Ascending aorta (tissue), 2 donors: ENCODE data around the gene CAMK2D. TPM values are rescaled to one million over a fixed set of nuclear protein-coding genes. Genes with fewer than 3 reads are reported as not detected.
"Not testable (repeated sequence)": the region's sequence is repeated elsewhere in the genome, so short reads cannot be mapped to it uniquely, and the experiment has no call there.

Source experiments
- DNase-seq, 2 donors: peaks; one replicate each; pipeline ENCODE4 v3.0.0-alpha.2; 2019; ENCODE audit warnings: low spot score in 2 of 2
- H3K27ac ChIP-seq, 2 donors: fragments of 200-600 bp; sonication (generic); one replicate each; pipeline ENCODE4 v1.5.1; 2016 to 2017; ENCODE audit warnings: mild to moderate bottlenecking in 1 of 2
- H3K27me3 ChIP-seq: fragments of 200-600 bp; sonication (generic); one replicate; pipeline ENCODE4 v1.5.1; 2017
- H3K36me3 ChIP-seq, 2 donors: fragments of 200-600 bp; sonication (generic); one replicate each; pipeline ENCODE4 v1.5.1; 2016
- H3K4me1 ChIP-seq, 2 donors: fragments of 200-600 bp; sonication (generic); one replicate each; pipeline ENCODE4 v1.5.1; 2016 to 2017; ENCODE audit warnings: mild to moderate bottlenecking in 1 of 2
- H3K4me3 ChIP-seq, 2 donors: fragments of 200-600 bp; sonication (generic); one replicate each; pipeline ENCODE4 v1.5.1; 2016 to 2017; ENCODE audit warnings: mild to moderate bottlenecking in 1 of 2
- H3K9me3 ChIP-seq, 2 donors: fragments of 200-600 bp; sonication (generic); one replicate each; pipeline ENCODE4 v1.5.1; 2016
- intact Hi-C: fragments of 100-400 bp; cut with DNase I; formaldehyde crosslinking; loops from one replicate; pipeline ENCODE4 v1.15.1; 2023
- total RNA-seq: library from RNA; depleted of rRNA; stranded (reverse); fragments of >200 nt; gene quantifications from one replicate; pipeline ENCODE4 v1.1.0, GENCODE V29; 2016
- TF ChIP-seq, protein P1 (sequence below), 3 experiments: fragments of 200-600 bp in 2 of 3; fragments of 450-650 bp in 1 of 3; sonication (generic) in 2 of 3; IDR thresholded peaks; one replicate each; pipeline ENCODE4 v1.5.1; 2016 to 2019; ENCODE audit warnings: antibody characterized with exemption in 3 of 3, mild to moderate bottlenecking in 1 of 3, moderate library complexity in 1 of 3

CAMK2D gene
- total RNA-seq, 1 donor from 2014 or later: 23.8 TPM

DNA sequence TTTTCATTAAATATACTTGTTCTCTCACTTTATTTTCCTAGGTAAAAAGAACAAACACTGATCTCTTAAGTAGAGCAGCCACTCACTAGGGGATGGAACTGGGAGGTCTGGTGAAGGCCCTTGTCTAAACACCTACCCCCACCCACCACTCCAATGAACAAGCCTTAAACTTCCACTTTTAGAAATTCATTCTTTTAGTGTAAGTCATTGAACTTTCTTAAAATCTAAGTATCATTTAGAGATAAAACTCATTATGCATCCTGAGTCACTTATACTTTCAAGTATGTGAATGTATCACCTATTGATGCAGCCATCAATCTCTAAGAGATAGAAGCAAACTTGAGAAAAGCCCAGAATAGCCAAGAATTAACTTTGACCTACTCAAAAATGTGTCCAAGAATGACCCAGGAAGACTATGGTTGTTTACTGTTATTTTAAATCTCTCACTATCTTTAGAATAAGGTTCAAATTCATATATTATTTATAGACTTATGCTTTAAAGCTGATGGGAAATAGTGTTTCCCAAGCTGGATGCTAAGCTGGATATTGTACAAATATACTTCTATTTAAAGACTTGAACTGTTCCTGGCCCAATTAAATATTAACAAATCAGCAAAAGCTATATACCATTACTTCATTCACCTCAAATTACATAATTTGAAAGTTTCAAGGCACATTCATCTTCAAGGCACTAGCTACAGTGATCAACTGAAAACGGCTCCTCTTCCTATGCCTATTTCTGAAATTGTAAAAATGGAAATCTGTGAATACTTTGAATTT, 49.5 kb downstream of the CAMK2D start:
- Histone ChIP-seq H3K27ac (no peak overlapping the region), H3K36me3 (no peaks in the 10 kb centered on the region), H3K4me1 (peaks cover 0 to 2% of the 10 kb centered on the region in 2 donors), H3K9me3 (no peaks in the 10 kb centered on the region), H3K4me3 (no peak overlapping the region), H3K27me3 (no peaks in the 10 kb centered on the region)
- TF ChIP-seq, protein P1, sequence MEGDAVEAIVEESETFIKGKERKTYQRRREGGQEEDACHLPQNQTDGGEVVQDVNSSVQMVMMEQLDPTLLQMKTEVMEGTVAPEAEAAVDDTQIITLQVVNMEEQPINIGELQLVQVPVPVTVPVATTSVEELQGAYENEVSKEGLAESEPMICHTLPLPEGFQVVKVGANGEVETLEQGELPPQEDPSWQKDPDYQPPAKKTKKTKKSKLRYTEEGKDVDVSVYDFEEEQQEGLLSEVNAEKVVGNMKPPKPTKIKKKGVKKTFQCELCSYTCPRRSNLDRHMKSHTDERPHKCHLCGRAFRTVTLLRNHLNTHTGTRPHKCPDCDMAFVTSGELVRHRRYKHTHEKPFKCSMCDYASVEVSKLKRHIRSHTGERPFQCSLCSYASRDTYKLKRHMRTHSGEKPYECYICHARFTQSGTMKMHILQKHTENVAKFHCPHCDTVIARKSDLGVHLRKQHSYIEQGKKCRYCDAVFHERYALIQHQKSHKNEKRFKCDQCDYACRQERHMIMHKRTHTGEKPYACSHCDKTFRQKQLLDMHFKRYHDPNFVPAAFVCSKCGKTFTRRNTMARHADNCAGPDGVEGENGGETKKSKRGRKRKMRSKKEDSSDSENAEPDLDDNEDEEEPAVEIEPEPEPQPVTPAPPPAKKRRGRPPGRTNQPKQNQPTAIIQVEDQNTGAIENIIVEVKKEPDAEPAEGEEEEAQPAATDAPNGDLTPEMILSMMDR (IDR thresholded peaks at IDR 0.05): no peak
- DNase-seq: no peak
- intact Hi-C loops: no loop called here

DNA sequence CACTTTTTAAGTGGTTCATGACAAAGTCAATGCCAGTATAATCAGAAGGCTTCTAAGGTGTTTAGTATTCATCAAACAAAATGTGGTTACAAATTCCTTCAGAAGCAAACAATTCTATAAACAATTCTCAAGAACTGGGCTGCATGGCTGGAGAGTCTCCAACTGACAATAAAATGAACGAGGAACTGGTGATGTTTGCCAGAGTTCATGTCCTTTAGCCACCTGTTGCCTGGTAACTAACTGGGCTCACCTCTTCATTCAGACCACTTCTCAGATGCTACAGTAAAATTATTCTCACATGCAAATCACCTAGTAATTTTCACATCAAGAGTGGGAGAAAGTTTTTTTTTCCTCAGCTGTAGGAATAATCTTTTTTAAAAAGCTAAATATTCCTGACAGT, 53.3 kb downstream of the CAMK2D start:
- no peak overlapping the region for H3K4me3 ChIP-seq
- intact Hi-C loops: no loop called here
- TF ChIP-seq, protein P1 (IDR thresholded peaks at IDR 0.05): no peak
- no peak for DNase-seq
- no peaks in the 10 kb centered on the region for H3K27me3 ChIP-seq
- no peaks in the 10 kb centered on the region for H3K36me3 ChIP-seq
- no peaks in the 10 kb centered on the region for H3K9me3 ChIP-seq
- H3K4me1 ChIP-seq: peaks cover 0 to 2% of the 10 kb centered on the region in 2 donors
- no peak overlapping the region for H3K27ac ChIP-seq

DNA sequence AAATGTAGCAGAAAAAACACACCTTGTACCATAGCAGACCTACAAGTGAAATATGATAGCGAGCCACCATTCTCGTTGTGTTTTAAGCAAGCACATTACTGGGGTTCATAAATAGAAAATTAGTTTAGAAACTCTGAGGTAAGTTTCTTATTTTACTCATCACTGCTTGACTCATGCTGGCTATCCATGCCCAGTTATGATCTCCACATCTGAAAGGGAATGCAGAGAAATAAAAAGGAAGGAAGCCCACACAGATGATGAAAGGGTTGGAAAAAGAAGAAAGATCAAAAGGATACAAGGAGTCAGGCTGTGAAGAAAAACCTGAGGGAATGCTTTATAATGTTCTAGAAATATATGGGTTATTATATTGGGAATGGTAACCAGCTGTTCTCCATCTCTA, 54.5 kb downstream of the CAMK2D start:
- Histone ChIP-seq H3K36me3 (no peaks in the 10 kb centered on the region), H3K27me3 (no peaks in the 10 kb centered on the region), H3K9me3 (no peaks in the 10 kb centered on the region), H3K4me3 (no peak overlapping the region), H3K27ac (peak overlapping the region in 1 of 2 donors; percentile 13), H3K4me1 (peaks cover 0 to 2% of the 10 kb centered on the region in 2 donors)
- no peak for DNase-seq
- TF ChIP-seq, protein P1 (IDR thresholded peaks at IDR 0.05): no peak
- intact Hi-C loops: no loop called here

DNA sequence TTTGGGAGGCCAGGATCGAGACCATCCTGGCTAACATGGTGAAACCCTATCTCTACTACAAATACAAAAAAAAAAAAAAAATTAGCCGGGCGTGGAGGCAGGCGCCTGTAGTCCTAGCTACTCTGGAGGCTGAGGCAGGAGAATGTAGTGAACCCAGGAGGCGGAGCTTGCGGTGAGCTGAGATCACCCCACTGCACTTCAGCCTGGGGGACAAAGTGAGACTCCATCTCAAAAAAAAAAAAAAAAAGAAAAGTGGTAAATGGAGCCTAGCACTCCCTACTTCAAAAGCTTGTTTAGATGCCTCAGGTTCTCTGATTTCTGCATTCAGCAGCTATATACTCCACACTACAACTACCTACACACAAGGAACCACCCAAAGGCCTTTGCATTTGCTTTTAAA, 56.4 kb downstream of the CAMK2D start:
- H3K27ac ChIP-seq, H3K4me1 ChIP-seq, intact Hi-C loops, H3K4me3 ChIP-seq, DNase-seq, H3K27me3 ChIP-seq, H3K9me3 ChIP-seq, H3K36me3 ChIP-seq: not testable (repeated sequence)

DNA sequence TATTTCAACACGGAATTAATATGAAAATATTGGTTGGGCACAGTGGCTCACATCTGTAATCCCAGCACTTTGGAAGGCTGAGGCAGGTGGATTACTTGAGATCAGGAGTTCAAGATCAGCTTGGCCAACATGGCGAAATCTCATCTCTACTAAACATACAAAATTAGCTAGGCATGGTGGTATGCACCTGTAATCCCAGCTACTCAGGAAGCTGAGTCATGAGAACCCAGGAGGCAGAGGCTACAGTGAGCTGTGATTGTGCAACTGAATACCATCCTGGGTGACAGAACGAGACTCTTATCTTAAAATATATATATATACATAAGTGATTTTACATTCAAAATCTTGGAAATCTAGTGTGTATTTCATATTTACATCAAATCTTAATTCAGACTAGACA, 58.9 kb downstream of the CAMK2D start:
- H3K36me3 ChIP-seq, intact Hi-C loops, H3K4me3 ChIP-seq, H3K27ac ChIP-seq, H3K9me3 ChIP-seq, DNase-seq, H3K27me3 ChIP-seq: not testable (repeated sequence)
- peaks cover 0 to 11% of the 10 kb centered on the region in 2 donors for H3K4me1 ChIP-seq

DNA sequence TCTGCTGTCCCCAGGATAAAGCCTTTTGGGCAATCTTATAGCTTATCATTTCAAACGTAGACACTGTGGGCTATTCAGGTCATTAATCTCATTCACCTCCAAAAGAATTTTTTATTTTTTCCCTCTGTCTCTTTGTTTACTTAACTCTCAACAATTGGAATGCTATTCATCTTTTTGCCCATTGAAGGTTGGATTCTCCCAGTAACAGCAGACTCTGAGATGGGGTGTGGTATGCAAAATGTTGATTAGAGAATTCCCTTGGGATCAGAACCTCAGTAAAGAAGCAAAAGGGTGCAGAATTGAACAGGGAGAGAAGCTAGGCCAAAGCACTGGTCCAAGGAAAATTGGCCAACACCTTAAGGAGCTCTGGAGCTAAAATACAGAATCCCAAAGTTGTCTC, 60.4 kb downstream of the CAMK2D start:
- Histone ChIP-seq H3K27ac (peak overlapping the region; percentile 1 to 27), H3K4me3 (no peak overlapping the region), H3K36me3 (no peaks in the 10 kb centered on the region), H3K27me3 (no peaks in the 10 kb centered on the region), H3K9me3 (no peaks in the 10 kb centered on the region), H3K4me1 (peaks cover 0 to 11% of the 10 kb centered on the region in 2 donors)
- TF ChIP-seq, protein P1 (IDR thresholded peaks at IDR 0.05): no peak
- intact Hi-C loops: no loop called here
- no peak for DNase-seq
